H1 (cell line): Measurements from ENCODE around the gene SPTBN5.

Source experiments
- ASH2L ChIP-seq: fragments of 200-600, 300-600 bp; sonication (generic); IDR thresholded peaks from one replicate; pipeline ENCODE4 v1.7.1; 2017; ENCODE audit warnings: low read length
- EGR1 ChIP-seq: IDR thresholded peaks from 2 replicates; pipeline ENCODE4 v1.6.1; 2011; ENCODE audit warnings: low read depth, low read length, borderline replicate concordance
- EP300 ChIP-seq, 2 experiments: IDR thresholded peaks; 1 replicate in 1 of 2; 2 replicates in 1 of 2; pipeline ENCODE4 v1.6.1; 2011 to 2012; ENCODE audit warnings: low read depth in 2 of 2, low read length in 2 of 2, mild to moderate bottlenecking in 2 of 2, borderline replicate concordance in 1 of 2, inconsistent platforms in 1 of 2, moderate library complexity in 1 of 2
- EZH2 ChIP-seq: fragments of 200-600 bp; sonication (generic); IDR thresholded peaks from 2 replicates; pipeline ENCODE4 v1.7.1; 2012; ENCODE audit warnings: low read depth, mild to moderate bottlenecking, moderate library complexity, low read length, inconsistent platforms; ENCODE audit not compliant: severe bottlenecking
- GABPA ChIP-seq: IDR thresholded peaks from 2 replicates; pipeline ENCODE4 v1.6.1; 2011; ENCODE audit warnings: mild to moderate bottlenecking, low read length, moderate library complexity, borderline replicate concordance; ENCODE audit not compliant: insufficient read depth
- MAX ChIP-seq: IDR thresholded peaks from 2 replicates; pipeline ENCODE4 v1.6.1; 2012; ENCODE audit warnings: inconsistent platforms
- POLR2A ChIP-seq, 2 experiments: IDR thresholded peaks; 1 replicate in 1 of 2; 2 replicates in 1 of 2; pipeline ENCODE4 v1.6.1; 2011; ENCODE audit warnings: low read depth in 2 of 2, low read length in 2 of 2, mild to moderate bottlenecking in 2 of 2; ENCODE audit errors: control extremely low read depth in 1 of 2
- POLR2AphosphoS5 ChIP-seq: IDR thresholded peaks from 2 replicates; pipeline ENCODE4 v1.6.1; 2011; ENCODE audit warnings: low read depth, low read length
- SUZ12 ChIP-seq: fragments of 200-600 bp; sonication (generic); IDR thresholded peaks from 2 replicates; pipeline ENCODE4 v1.6.1; 2012; ENCODE audit warnings: mild to moderate bottlenecking, inconsistent platforms, low read length, moderate library complexity, mixed read lengths
- TAF1 ChIP-seq: IDR thresholded peaks from 2 replicates; pipeline ENCODE4 v1.6.1; 2011; ENCODE audit warnings: mild to moderate bottlenecking, low read depth, low read length
- YY1 ChIP-seq: IDR thresholded peaks from 2 replicates; pipeline ENCODE4 v1.6.1; 2011; ENCODE audit warnings: low read depth, mild to moderate bottlenecking, low read length
- TF ChIP-seq, protein P1 (sequence below), 3 experiments: IDR thresholded peaks; 1 replicate in 2 of 3; 2 replicates in 1 of 3; pipeline versions ENCODE4 v1.5.1 to v1.6.1; 2011; ENCODE audit warnings: low read length in 3 of 3, mild to moderate bottlenecking in 3 of 3, inconsistent platforms in 2 of 3, low read depth in 1 of 3, moderate library complexity in 1 of 3; ENCODE audit not compliant: insufficient read depth in 1 of 3; ENCODE audit errors: control extremely low read depth in 1 of 3

DNA sequence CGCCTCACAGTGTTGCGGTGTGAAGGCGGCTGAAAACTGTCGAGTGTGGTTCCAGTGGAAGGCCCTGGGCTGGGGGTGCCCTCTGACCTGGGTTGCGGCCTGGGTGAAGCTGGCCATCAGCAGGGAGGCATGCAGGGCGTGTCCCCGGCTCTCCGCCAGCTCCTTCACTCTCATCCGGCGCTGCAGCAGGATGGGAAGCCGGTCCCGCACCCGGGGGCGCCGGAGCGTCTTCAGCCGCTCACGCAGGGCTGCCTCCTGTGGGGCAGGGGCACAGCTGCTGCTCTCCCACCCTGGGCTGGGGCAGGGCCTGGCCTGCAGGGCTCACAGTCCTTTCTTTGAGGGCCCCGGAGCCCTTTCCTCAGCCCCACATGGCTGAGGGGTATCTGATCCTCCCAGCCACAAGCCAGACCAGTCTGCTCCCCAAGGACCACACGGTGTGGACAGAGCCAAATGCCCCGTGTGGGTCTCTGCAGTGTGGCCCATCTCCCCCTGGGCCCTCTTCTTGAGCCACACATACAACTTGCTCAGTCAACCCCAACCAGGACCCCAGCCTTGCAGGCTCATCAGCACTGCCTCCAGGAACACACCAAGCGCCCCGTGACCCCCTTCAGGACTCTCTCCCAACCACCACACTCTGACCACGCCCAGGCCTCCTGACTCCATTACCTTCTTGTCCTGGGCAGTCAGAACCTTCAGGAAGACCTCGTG is 26.8 kb downstream of the SPTBN5 start:
- TF ChIP-seq GABPA = no peak
- TF ChIP-seq, protein P1, sequence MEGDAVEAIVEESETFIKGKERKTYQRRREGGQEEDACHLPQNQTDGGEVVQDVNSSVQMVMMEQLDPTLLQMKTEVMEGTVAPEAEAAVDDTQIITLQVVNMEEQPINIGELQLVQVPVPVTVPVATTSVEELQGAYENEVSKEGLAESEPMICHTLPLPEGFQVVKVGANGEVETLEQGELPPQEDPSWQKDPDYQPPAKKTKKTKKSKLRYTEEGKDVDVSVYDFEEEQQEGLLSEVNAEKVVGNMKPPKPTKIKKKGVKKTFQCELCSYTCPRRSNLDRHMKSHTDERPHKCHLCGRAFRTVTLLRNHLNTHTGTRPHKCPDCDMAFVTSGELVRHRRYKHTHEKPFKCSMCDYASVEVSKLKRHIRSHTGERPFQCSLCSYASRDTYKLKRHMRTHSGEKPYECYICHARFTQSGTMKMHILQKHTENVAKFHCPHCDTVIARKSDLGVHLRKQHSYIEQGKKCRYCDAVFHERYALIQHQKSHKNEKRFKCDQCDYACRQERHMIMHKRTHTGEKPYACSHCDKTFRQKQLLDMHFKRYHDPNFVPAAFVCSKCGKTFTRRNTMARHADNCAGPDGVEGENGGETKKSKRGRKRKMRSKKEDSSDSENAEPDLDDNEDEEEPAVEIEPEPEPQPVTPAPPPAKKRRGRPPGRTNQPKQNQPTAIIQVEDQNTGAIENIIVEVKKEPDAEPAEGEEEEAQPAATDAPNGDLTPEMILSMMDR (IDR thresholded peaks at IDR 0.05; ENCODE audit: control extremely low read depth in 1 of 3, insufficient read depth in 1 of 3, low read depth in 1 of 3, low read length in 3 of 3) = no peak
- TF ChIP-seq EGR1 = no peak
- TF ChIP-seq YY1 = no peak
- TF ChIP-seq EZH2 = no peak
- no peak for TF ChIP-seq POLR2AphosphoS5
- TF ChIP-seq EP300 (IDR thresholded peaks at IDR 0.05; ENCODE audit: borderline replicate concordance in 1 of 2, low read depth in 2 of 2, low read length in 2 of 2) = no peak
- TF ChIP-seq ASH2L = no peak
- no peak for TF ChIP-seq SUZ12
- no peak for TF ChIP-seq MAX
- TF ChIP-seq TAF1 = no peak
- TF ChIP-seq POLR2A (IDR thresholded peaks at IDR 0.05; ENCODE audit: control extremely low read depth in 1 of 2, low read depth in 2 of 2, low read length in 2 of 2) = no peak
